CD4-positive, alpha-beta T cell (primary cell): ENCODE data around the gene CETN3. TPM values are rescaled to one million over a fixed set of nuclear protein-coding genes. Genes with fewer than 3 reads are reported as not detected.

Experiments used
- ATAC-seq: fragments of 200-7000 bp; cut with Tn5 transposase; one replicate; pipeline ENCODE4 v1.10.0; 2022; ENCODE audit warnings: mild to moderate bottlenecking; ENCODE audit not compliant: poor library complexity
- CTCF ChIA-PET: fragments of 350-600 bp; sonication (Branson Sonifier 250); formaldehyde crosslinking; loops from one replicate; lab custom pipeline; 2021; ENCODE audit warnings: antibody characterized with exemption, inconsistent platforms; lab: Charles Lee
- POLR2A ChIA-PET: fragments of 350-600 bp; sonication (Branson Sonifier 250); formaldehyde crosslinking; loops from one replicate; lab custom pipeline; 2021; ENCODE audit warnings: antibody characterized with exemption, inconsistent platforms; lab: Charles Lee
- DNase-seq, 14 experiments: peaks; one replicate each; pipeline ENCODE4 v3.0.0-alpha.2; 2013 to 2020; ENCODE audit warnings: mixed read lengths in 2 of 14
- H3K27ac ChIP-seq, 2 donors: one replicate each; pipeline versions ENCODE4 v1.5.1 to v1.7.0; 2013; ENCODE audit warnings: low read length in 2 of 2, low read depth in 1 of 2, mild to moderate bottlenecking in 1 of 2
- H3K27me3 ChIP-seq, 2 experiments: 1 replicate in 1 of 2; 2 replicates in 1 of 2; pipeline versions ENCODE4 v1.6.1 to v1.7.0; 2013; ENCODE audit warnings: low read length in 2 of 2, control low read depth in 1 of 2, mild to moderate bottlenecking in 1 of 2, moderate library complexity in 1 of 2; ENCODE audit not compliant: insufficient read depth in 2 of 2, control insufficient read depth in 1 of 2
- H3K36me3 ChIP-seq: one replicate; pipeline ENCODE4 v1.6.1; 2013; ENCODE audit warnings: low read length, control low read depth; ENCODE audit not compliant: insufficient read depth
- H3K4me1 ChIP-seq: one replicate; pipeline ENCODE4 v1.6.1; 2013; ENCODE audit warnings: low read length, control low read depth; ENCODE audit not compliant: insufficient read depth
- H3K4me3 ChIP-seq: one replicate; pipeline ENCODE4 v1.5.1; 2013; ENCODE audit warnings: mild to moderate bottlenecking, low read length, moderate library complexity
- H3K9me3 ChIP-seq, 2 experiments: 1 replicate in 1 of 2; 2 replicates in 1 of 2; pipeline versions ENCODE4 v1.6.1 to v1.7.0; 2013; ENCODE audit warnings: low read length in 2 of 2, mild to moderate bottlenecking in 2 of 2, control low read depth in 1 of 2, moderate library complexity in 1 of 2; ENCODE audit not compliant: control insufficient read depth in 1 of 2, insufficient read depth in 1 of 2
- H3K27ac Mint-ChIP-seq: one replicate; pipeline ENCODE4 v1.8.0; 2020; ENCODE audit warnings: mixed read lengths
- H3K27me3 Mint-ChIP-seq: one replicate; pipeline ENCODE4 v1.8.0; 2021; ENCODE audit warnings: mixed read lengths
- H3K36me3 Mint-ChIP-seq: one replicate; pipeline ENCODE4 v1.8.0; 2021; ENCODE audit warnings: low read depth, mixed read lengths
- H3K4me1 Mint-ChIP-seq: one replicate; pipeline ENCODE4 v1.8.0; 2021; ENCODE audit warnings: low read depth, mixed read lengths
- H3K4me3 Mint-ChIP-seq: one replicate; pipeline ENCODE4 v1.8.0; 2020; ENCODE audit warnings: mild to moderate bottlenecking, mixed read lengths
- H3K9me3 Mint-ChIP-seq: one replicate; pipeline ENCODE4 v1.8.0; 2020; ENCODE audit warnings: mixed read lengths
- CTCF ChIP-seq: fragments of 200-600 bp; IDR thresholded peaks from one replicate; pipeline ENCODE4 v1.8.0; 2022; ENCODE audit warnings: antibody characterized with exemption, mild to moderate bottlenecking
- intact Hi-C, 2 experiments: fragments of 100-400 bp; cut with DNase I in 1 of 2; cut with micrococcal nuclease in 1 of 2; formaldehyde crosslinking; loops; one replicate each; pipeline versions ENCODE4 v1.15.1 to v1.9.0; 2023 to 2025; cut with DNase I, micrococcal nuclease
- total RNA-seq, 174 experiments: library from RNA in 2 of 174; stranded (reverse) in 2 of 174; gene quantifications; one replicate each; pipeline ENCODE4 v1.2.3 and lab custom pipeline; 2021 to 2026

The CETN3 gene
- total RNA-seq, 2 experiments from 2014 or later: 3.2 to 4.9 TPM

- DNase-seq: peak in 2 of 14 experiments; percentile 8 to 38
- no peaks in the 10 kb centered on the region for H3K27me3 ChIP-seq
- no peaks in the 10 kb centered on the region for H3K9me3 Mint-ChIP-seq
- ATAC-seq: no peak
- intact Hi-C loops: loop anchor here (1.0 to 10.0 kb wide), 3 partner anchors 63 to 975 kb away; partner anchors contain the start of genes ARRDC3 (in 1 of the 2) and LYSMD3 (in 1 of the 2)
- H3K27ac ChIP-seq: peak overlapping the region; percentile 68 to 94
- TF ChIP-seq CTCF: no peak
- H3K4me1 ChIP-seq: peaks cover 7% of the 10 kb centered on the region
- no peak overlapping the region for H3K4me3 Mint-ChIP-seq
- no peaks in the 10 kb centered on the region for H3K27me3 Mint-ChIP-seq
- H3K36me3 Mint-ChIP-seq: peaks cover 18% of the 10 kb centered on the region
- H3K4me1 Mint-ChIP-seq: peaks cover 13% of the 10 kb centered on the region
- peaks cover 7% of the 10 kb centered on the region for H3K36me3 ChIP-seq
- H3K27ac Mint-ChIP-seq: no peak overlapping the region
- no peaks in the 10 kb centered on the region for H3K9me3 ChIP-seq
- ChIA-PET CTCF (interaction anchor here (1.2 to 1.9 kb wide), 4 partner anchors 29 to 1720 kb away, joined by 3 to 8 read pairs (median 4); partner anchors contain the start of gene LYSMD3), POLR2A (interaction anchor here (0.6 to 3.7 kb wide), 20 partner anchors 13 to 1908 kb away, joined by 3 to 90 read pairs (median 3); partner anchors contain the start of genes ARRDC3, LYSMD3, MBLAC2 and POLR3G)
- peak overlapping the region; percentile 82 for H3K4me3 ChIP-seq
Measured at GRCh38 chr5:90410178-90410762, 714 bp upstream of the CETN3 start.

GRCh38 chr5:90408571-90409317 is 812 bp downstream of the CETN3 start:
- Histone ChIP-seq H3K4me3 (peak overlapping the region; percentile 82), H3K9me3 (no peaks in the 10 kb centered on the region), H3K4me1 (peaks cover 7% of the 10 kb centered on the region), H3K27me3 (no peaks in the 10 kb centered on the region), H3K27ac (peak overlapping the region; percentile 92 to 94), H3K36me3 (peaks cover 19% of the 10 kb centered on the region)
- DNase-seq (no peak), ATAC-seq (no peak)
- Mint-ChIP-seq H3K9me3 (no peaks in the 10 kb centered on the region), H3K27me3 (no peaks in the 10 kb centered on the region), H3K4me3 (no peak overlapping the region), H3K27ac (no peak overlapping the region), H3K4me1 (peaks cover 13% of the 10 kb centered on the region), H3K36me3 (peaks cover 31% of the 10 kb centered on the region)
- TF ChIP-seq CTCF: no peak
- ChIA-PET CTCF (interaction anchor here (0.8 to 1.8 kb wide), 2 partner anchors 31 to 66 kb away, joined by 4 to 5 read pairs; partner anchors contain the start of genes MBLAC2 and POLR3G), POLR2A (interaction anchor here (0.7 to 3.7 kb wide), 10 partner anchors 11 to 975 kb away, joined by 3 to 90 read pairs (median 7); partner anchors contain the start of genes ARRDC3, LYSMD3, MBLAC2 and POLR3G)
- intact Hi-C loops: loop anchor here (1.0 to 2.0 kb wide), 3 partner anchors 66 to 972 kb away; partner anchors contain the start of genes LYSMD3 (in 1 of the 2), MBLAC2 (in 1 of the 2) and POLR3G (in 1 of the 2)

GRCh38 chr5:90406466-90406865 is 3.1 kb downstream of the CETN3 start:
- ChIA-PET CTCF (interaction anchor here (0.6 kb wide), 1 partner anchor 1678 kb away, joined by 3 read pairs; no protein-coding TSS in a partner anchor), POLR2A (no interaction called here)
- Histone ChIP-seq H3K27ac (no peak overlapping the region), H3K9me3 (no peaks in the 10 kb centered on the region), H3K4me1 (peaks cover 7% of the 10 kb centered on the region), H3K27me3 (no peaks in the 10 kb centered on the region), H3K36me3 (peaks cover 27% of the 10 kb centered on the region), H3K4me3 (no peak overlapping the region)
- peaks cover 47% of the 10 kb centered on the region for H3K36me3 Mint-ChIP-seq
- TF ChIP-seq CTCF: no peak
- peak overlapping the region; percentile 31 for H3K4me3 Mint-ChIP-seq
- H3K4me1 Mint-ChIP-seq: peaks cover 13% of the 10 kb centered on the region
- intact Hi-C loops: no loop called here
- peak overlapping the region; percentile 13 for H3K27ac Mint-ChIP-seq
- ATAC-seq (no peak), DNase-seq (no peak)
- no peaks in the 10 kb centered on the region for H3K9me3 Mint-ChIP-seq
- no peaks in the 10 kb centered on the region for H3K27me3 Mint-ChIP-seq
